ENCODE results near the gene FMN2.

The FMN2 gene

GRCh38 chr1:240424740-240425464 is 333.2 kb downstream of the FMN2 start:
- FAIRE-seq (no peak), DNase-seq (ENCODE audit: insufficient read length, low spot score) (no peak)
- TF ChIP-seq PAX5 (IDR thresholded peaks at IDR 0.05; ENCODE audit: insufficient read depth, low read length, severe bottlenecking) (no peak), TAF1 (IDR thresholded peaks at IDR 0.05; ENCODE audit: low read depth, low read length) (no peak), POLR2A (IDR thresholded peaks at IDR 0.05; ENCODE audit: low read depth, low read length) (no peak), SPI1 (IDR thresholded peaks at IDR 0.05; ENCODE audit: low read depth, low read length) (no peak), POU2F2 (IDR thresholded peaks at IDR 0.05; ENCODE audit: low read depth, low read length) (no peak), POLR2AphosphoS5 (IDR thresholded peaks at IDR 0.05; ENCODE audit: low read depth, low read length) (no peak)

GRCh38 chr1:240426051-240426450 is 334.4 kb downstream of the FMN2 start:
- FAIRE-seq, result no peak
- TF ChIP-seq SPI1 (IDR thresholded peaks at IDR 0.05; ENCODE audit: low read depth, low read length) (no peak), POU2F2 (IDR thresholded peaks at IDR 0.05; ENCODE audit: low read depth, low read length) (no peak), TAF1 (IDR thresholded peaks at IDR 0.05; ENCODE audit: low read depth, low read length) (no peak), POLR2A (IDR thresholded peaks at IDR 0.05; ENCODE audit: low read depth, low read length) (no peak), POLR2AphosphoS5 (IDR thresholded peaks at IDR 0.05; ENCODE audit: low read depth, low read length) (no peak), PAX5 (IDR thresholded peaks at IDR 0.05; ENCODE audit: insufficient read depth, low read length, severe bottlenecking) (no peak)
- no peak for DNase-seq (ENCODE audit: insufficient read length, low spot score)

GRCh38 chr1:240435996-240436566 is 344.4 kb downstream of the FMN2 start:
- FAIRE-seq (no peak), DNase-seq (ENCODE audit: insufficient read length, low spot score) (no peak)
- TF ChIP-seq POLR2AphosphoS5 (IDR thresholded peaks at IDR 0.05; ENCODE audit: low read depth, low read length) (no peak), SPI1 (IDR thresholded peaks at IDR 0.05; ENCODE audit: low read depth, low read length) (no peak), POLR2A (IDR thresholded peaks at IDR 0.05; ENCODE audit: low read depth, low read length) (no peak), PAX5 (IDR thresholded peaks at IDR 0.05; ENCODE audit: insufficient read depth, low read length, severe bottlenecking) (no peak), POU2F2 (IDR thresholded peaks at IDR 0.05; ENCODE audit: low read depth, low read length) (no peak), TAF1 (IDR thresholded peaks at IDR 0.05; ENCODE audit: low read depth, low read length) (no peak)

GRCh38 chr1:240441669-240442068 is 350.0 kb downstream of the FMN2 start:
- FAIRE-seq (no peak), DNase-seq (ENCODE audit: insufficient read length, low spot score) (no peak)
- TF ChIP-seq POLR2A (IDR thresholded peaks at IDR 0.05; ENCODE audit: low read depth, low read length) (no peak), SPI1 (IDR thresholded peaks at IDR 0.05; ENCODE audit: low read depth, low read length) (no peak), POLR2AphosphoS5 (IDR thresholded peaks at IDR 0.05; ENCODE audit: low read depth, low read length) (no peak), PAX5 (IDR thresholded peaks at IDR 0.05; ENCODE audit: insufficient read depth, low read length, severe bottlenecking) (no peak)

- DNase-seq (ENCODE audit: insufficient read length, low spot score), result no peak
- TF ChIP-seq POU2F2 (IDR thresholded peaks at IDR 0.05; ENCODE audit: low read depth, low read length) (no peak), SPI1 (IDR thresholded peaks at IDR 0.05; ENCODE audit: low read depth, low read length) (no peak), TAF1 (IDR thresholded peaks at IDR 0.05; ENCODE audit: low read depth, low read length) (no peak), POLR2A (IDR thresholded peaks at IDR 0.05; ENCODE audit: low read depth, low read length) (no peak), POLR2AphosphoS5 (IDR thresholded peaks at IDR 0.05; ENCODE audit: low read depth, low read length) (no peak), PAX5 (IDR thresholded peaks at IDR 0.05; ENCODE audit: insufficient read depth, low read length, severe bottlenecking) (no peak)
- no peak for FAIRE-seq
These were observed 353.7 kb downstream of the FMN2 start for GRCh38 chr1:240445369-240445768.

GRCh38 chr1:240455228-240455821 is 363.6 kb downstream of the FMN2 start:
- FAIRE-seq, result no peak
- no peak for DNase-seq (ENCODE audit: insufficient read length, low spot score)
- TF ChIP-seq TAF1 (IDR thresholded peaks at IDR 0.05; ENCODE audit: low read depth, low read length), result no peak
- TF ChIP-seq SPI1 (IDR thresholded peaks at IDR 0.05; ENCODE audit: low read depth, low read length), result no peak
- TF ChIP-seq PAX5 (IDR thresholded peaks at IDR 0.05; ENCODE audit: insufficient read depth, low read length, severe bottlenecking), result no peak
- no peak for TF ChIP-seq POLR2AphosphoS5 (IDR thresholded peaks at IDR 0.05; ENCODE audit: low read depth, low read length)
- TF ChIP-seq POLR2A (IDR thresholded peaks at IDR 0.05; ENCODE audit: low read depth, low read length), result no peak
- no peak for TF ChIP-seq POU2F2 (IDR thresholded peaks at IDR 0.05; ENCODE audit: low read depth, low read length)

GRCh38 chr1:240457203-240457602 is 365.5 kb downstream of the FMN2 start:
- DNase-seq (ENCODE audit: insufficient read length, low spot score) (no peak), FAIRE-seq (no peak)
- TF ChIP-seq POLR2AphosphoS5 (IDR thresholded peaks at IDR 0.05; ENCODE audit: low read depth, low read length), result no peak
- no peak for TF ChIP-seq PAX5 (IDR thresholded peaks at IDR 0.05; ENCODE audit: insufficient read depth, low read length, severe bottlenecking)
- TF ChIP-seq POU2F2 (IDR thresholded peaks at IDR 0.05; ENCODE audit: low read depth, low read length), result no peak
- TF ChIP-seq POLR2A (IDR thresholded peaks at IDR 0.05; ENCODE audit: low read depth, low read length), result no peak

GRCh38 chr1:240462277-240462676 is 370.6 kb downstream of the FMN2 start:
- FAIRE-seq, result no peak
- TF ChIP-seq POU2F2 (IDR thresholded peaks at IDR 0.05; ENCODE audit: low read depth, low read length), result no peak
- no peak for TF ChIP-seq SPI1 (IDR thresholded peaks at IDR 0.05; ENCODE audit: low read depth, low read length)
- no peak for TF ChIP-seq POLR2A (IDR thresholded peaks at IDR 0.05; ENCODE audit: low read depth, low read length)
- TF ChIP-seq PAX5 (IDR thresholded peaks at IDR 0.05; ENCODE audit: insufficient read depth, low read length, severe bottlenecking), result no peak
- TF ChIP-seq TAF1 (IDR thresholded peaks at IDR 0.05; ENCODE audit: low read depth, low read length), result no peak
- TF ChIP-seq POLR2AphosphoS5 (IDR thresholded peaks at IDR 0.05; ENCODE audit: low read depth, low read length), result no peak
- DNase-seq (ENCODE audit: insufficient read length, low spot score), result no peak

GRCh38 chr1:240462766-240463395 is 371.2 kb downstream of the FMN2 start:
- FAIRE-seq, result no peak
- TF ChIP-seq TAF1 (IDR thresholded peaks at IDR 0.05; ENCODE audit: low read depth, low read length), result no peak
- no peak for TF ChIP-seq PAX5 (IDR thresholded peaks at IDR 0.05; ENCODE audit: insufficient read depth, low read length, severe bottlenecking)
- TF ChIP-seq POU2F2 (IDR thresholded peaks at IDR 0.05; ENCODE audit: low read depth, low read length), result no peak
- no peak for TF ChIP-seq POLR2A (IDR thresholded peaks at IDR 0.05; ENCODE audit: low read depth, low read length)
- TF ChIP-seq POLR2AphosphoS5 (IDR thresholded peaks at IDR 0.05; ENCODE audit: low read depth, low read length), result no peak
- TF ChIP-seq SPI1 (IDR thresholded peaks at IDR 0.05; ENCODE audit: low read depth, low read length), result no peak
- DNase-seq (ENCODE audit: insufficient read length, low spot score), result no peak

Data from GM12891 (cell line).